OCI-LY1 (cell line): ENCODE data around the gene PCBP3.

ENCODE experiments used
- H2AFZ ChIP-seq: fragments of 200-600 bp; sonication (generic), shearing (Covaris generic); 2 replicates; pipeline ENCODE4 v1.6.0; 2014; ENCODE audit warnings: antibody characterized with exemption, mild to moderate bottlenecking, low read length
- H3F3A ChIP-seq: fragments of 200-600 bp; sonication (generic), shearing (Covaris generic); 2 replicates; pipeline ENCODE4 v1.6.0; 2014; ENCODE audit warnings: mild to moderate bottlenecking, antibody characterized with exemption, low read length, moderate library complexity; ENCODE audit not compliant: insufficient read depth
- H3K27ac ChIP-seq: fragments of 200-600 bp; sonication (generic); 2 replicates; pipeline ENCODE4 v1.5.1; 2014; ENCODE audit warnings: low read length, mixed run types, mild to moderate bottlenecking, low read depth; ENCODE audit not compliant: poor library complexity, severe bottlenecking
- H3K27me3 ChIP-seq: fragments of 200-600 bp; sonication (generic); 2 replicates; pipeline ENCODE4 v1.6.0; 2014; ENCODE audit warnings: antibody characterized with exemption, mild to moderate bottlenecking, low read length, moderate library complexity; ENCODE audit not compliant: insufficient read depth
- H3K36me3 ChIP-seq: fragments of 200-600 bp; sonication (generic); 2 replicates; pipeline ENCODE4 v1.6.1; 2014; ENCODE audit warnings: mild to moderate bottlenecking, antibody characterized with exemption, low read length, moderate library complexity, mixed read lengths; ENCODE audit not compliant: insufficient read depth
- H3K4me1 ChIP-seq: fragments of 200-600 bp; sonication (generic); 2 replicates; pipeline ENCODE4 v1.5.1; 2014; ENCODE audit warnings: mild to moderate bottlenecking, low read length, moderate library complexity; ENCODE audit not compliant: insufficient read depth, severe bottlenecking
- H3K4me2 ChIP-seq: fragments of 200-600 bp; sonication (generic), shearing (Covaris generic); 2 replicates; pipeline ENCODE4 v1.6.1; 2014; ENCODE audit warnings: low read length
- H3K4me3 ChIP-seq: fragments of 200-600 bp; sonication (generic); 2 replicates; pipeline ENCODE4 v1.5.1; 2014; ENCODE audit warnings: low read length, low read depth, mild to moderate bottlenecking, mixed read lengths; ENCODE audit not compliant: poor library complexity, severe bottlenecking
- H3K79me2 ChIP-seq: fragments of 200-600 bp; shearing (Covaris generic); 2 replicates; pipeline ENCODE4 v1.6.1; 2016; ENCODE audit warnings: mixed run types, low read length, mixed read lengths; ENCODE audit not compliant: insufficient read depth
- H3K9ac ChIP-seq: fragments of 200-600 bp; sonication (generic), shearing (Covaris generic); 2 replicates; pipeline ENCODE4 v1.6.1; 2014; ENCODE audit warnings: mild to moderate bottlenecking, low read length, mixed read lengths
- H3K9me2 ChIP-seq: fragments of 200-600 bp; sonication (generic), shearing (Covaris generic); 2 replicates; pipeline ENCODE4 v1.6.1; 2014; ENCODE audit warnings: low read depth, mild to moderate bottlenecking, low read length, mixed read lengths
- H3K9me3 ChIP-seq: fragments of 200-600 bp; shearing (Covaris generic); 2 replicates; pipeline ENCODE4 v1.6.1; 2014; ENCODE audit warnings: low read length, mixed read lengths
- H4K20me1 ChIP-seq: fragments of 200-600 bp; sonication (generic), shearing (Covaris generic); 2 replicates; pipeline ENCODE4 v1.6.0; 2016; ENCODE audit warnings: mild to moderate bottlenecking, low read length; ENCODE audit not compliant: insufficient read depth
- CTCF ChIP-seq: fragments of 200-600 bp; sonication (generic), shearing (Covaris generic); IDR thresholded peaks from 2 replicates; pipeline ENCODE4 v1.5.1; 2017; ENCODE audit warnings: mild to moderate bottlenecking, antibody characterized with exemption, low read length, moderate library complexity, mixed read lengths
- EZH2 ChIP-seq: fragments of 200-600 bp; sonication (generic), shearing (Covaris generic); IDR thresholded peaks from 2 replicates; pipeline ENCODE4 v1.8.0; 2017; ENCODE audit warnings: borderline replicate concordance, mixed run types, mild to moderate bottlenecking, antibody characterized with exemption, low read length, moderate library complexity, mixed read lengths

The PCBP3 gene

GRCh38 chr21:45982092-45982757, 338.7 kb downstream of the PCBP3 start:
- Histone ChIP-seq H3K36me3 (no peaks in the 10 kb centered on the region), H2AFZ (no peak overlapping the region), H3K4me2 (no peak overlapping the region), H3K79me2 (no peaks in the 10 kb centered on the region), H3K9me3 (no peaks in the 10 kb centered on the region), H3K27me3 (no peaks in the 10 kb centered on the region), H4K20me1 (no peaks in the 10 kb centered on the region), H3K4me3 (no peak overlapping the region), H3F3A (peaks cover 3% of the 10 kb centered on the region; the same call in 1 of the 2 replicates), H3K27ac (no peak overlapping the region), H3K9me2 (no peaks in the 10 kb centered on the region), H3K4me1 (no peaks in the 10 kb centered on the region), H3K9ac (no peak overlapping the region)
- TF ChIP-seq CTCF: no peak
- no peak for TF ChIP-seq EZH2

- Histone ChIP-seq H2AFZ (no peak overlapping the region), H3K9me2 (no peaks in the 10 kb centered on the region), H3K27ac (no peak overlapping the region), H3K4me1 (no peaks in the 10 kb centered on the region), H3K9ac (no peak overlapping the region), H3K36me3 (no peaks in the 10 kb centered on the region), H3K9me3 (no peaks in the 10 kb centered on the region), H3K4me2 (no peak overlapping the region), H3K4me3 (no peak overlapping the region), H3K79me2 (no peaks in the 10 kb centered on the region), H3F3A (peaks cover 3% of the 10 kb centered on the region; the same call in 1 of the 2 replicates), H3K27me3 (no peaks in the 10 kb centered on the region), H4K20me1 (no peaks in the 10 kb centered on the region)
- TF ChIP-seq CTCF (no peak), EZH2 (no peak)
Observed at GRCh38 chr21:45982758-45983648, 339.5 kb downstream of the PCBP3 start.

GRCh38 chr21:45983649-45983965, 340.1 kb downstream of the PCBP3 start:
- TF ChIP-seq EZH2 (no peak), CTCF (no peak)
- Histone ChIP-seq H3K4me3 (no peak overlapping the region), H2AFZ (no peak overlapping the region), H3K27ac (no peak overlapping the region), H3K9me3 (no peaks in the 10 kb centered on the region), H3K27me3 (no peaks in the 10 kb centered on the region), H3K36me3 (no peaks in the 10 kb centered on the region), H3K4me2 (no peak overlapping the region), H4K20me1 (no peaks in the 10 kb centered on the region), H3K9me2 (no peaks in the 10 kb centered on the region), H3K79me2 (no peaks in the 10 kb centered on the region), H3F3A (peaks cover 3% of the 10 kb centered on the region; the same call in 1 of the 2 replicates), H3K9ac (no peak overlapping the region), H3K4me1 (no peaks in the 10 kb centered on the region)
